B cell (primary cell): ENCODE results near the gene NDRG2.
A peak's percentile ranks its signal among the peaks of the same experiment; 100 is the strongest.

ENCODE experiments used
- CTCF ChIP-seq: fragments of 200-600 bp; IDR thresholded peaks from one replicate; pipeline ENCODE4 v1.8.0; 2022; ENCODE audit warnings: antibody characterized with exemption, mild to moderate bottlenecking
- EZH2 ChIP-seq: IDR thresholded peaks from 2 replicates; pipeline ENCODE4 v1.6.1; 2012; ENCODE audit warnings: borderline replicate concordance, low read depth, mild to moderate bottlenecking, moderate library complexity, low read length; ENCODE audit not compliant: insufficient read depth, poor library complexity, severe bottlenecking

GRCh38 chr14:21069388-21070082 lies 44.7 kb upstream of the NDRG2 start:
- TF ChIP-seq CTCF (no peak), EZH2 (peak; percentile 11)
